ENCODE data around the gene SART1.

SART1 gene

GRCh38 chr11:65965986-65966762 lies 4.6 kb downstream of the SART1 start:
- DNase-seq, result no peak

GRCh38 chr11:65967329-65967934 lies 5.9 kb downstream of the SART1 start:
- DNase-seq, result no peak

GRCh38 chr11:65968600-65969482 lies 7.3 kb downstream of the SART1 start:
- peak; percentile 80 to 89 for DNase-seq

GRCh38 chr11:65972116-65972515 lies 10.6 kb downstream of the SART1 start:
- DNase-seq, result no peak

- DNase-seq, result no peak
These were observed 12.0 kb downstream of the SART1 start for GRCh38 chr11:65973439-65974110.

- peak in 1 of 2 donors; percentile 16 for DNase-seq
These were observed 14.2 kb downstream of the SART1 start for GRCh38 chr11:65975771-65976170.

GRCh38 chr11:65976216-65977176 lies 15.0 kb downstream of the SART1 start:
- no peak for DNase-seq

GRCh38 chr11:65977621-65978390 lies 16.3 kb downstream of the SART1 start:
- no peak for DNase-seq

GRCh38 chr11:65978391-65979238 lies 17.1 kb downstream of the SART1 start:
- no peak for DNase-seq

GRCh38 chr11:65979261-65979759 lies 17.8 kb downstream of the SART1 start:
- no peak for DNase-seq

GRCh38 chr11:65981101-65981740 lies 19.7 kb downstream of the SART1 start:
- DNase-seq, result no peak

- DNase-seq, result no peak
These were observed 20.7 kb downstream of the SART1 start for GRCh38 chr11:65981972-65982823.

GRCh38 chr11:65982824-65983588 lies 21.5 kb downstream of the SART1 start:
- DNase-seq, result no peak

- no peak for DNase-seq
These were observed 22.1 kb downstream of the SART1 start for GRCh38 chr11:65983589-65983987.

- no peak for DNase-seq
These were observed 25.8 kb downstream of the SART1 start for GRCh38 chr11:65987336-65987735.

- peak; percentile 97 for DNase-seq
These were observed 27.5 kb downstream of the SART1 start for GRCh38 chr11:65988791-65989592.

All from inflammatory macrophage (primary cell).